IPS-NIHi11 (cell line): ENCODE measurements around the gene ENTPD8.

Source experiments
- DNase-seq: peaks from one replicate; pipeline ENCODE4 v3.0.0; 2012; ENCODE audit warnings: mixed read lengths, low spot score

Gene ENTPD8, protein sequence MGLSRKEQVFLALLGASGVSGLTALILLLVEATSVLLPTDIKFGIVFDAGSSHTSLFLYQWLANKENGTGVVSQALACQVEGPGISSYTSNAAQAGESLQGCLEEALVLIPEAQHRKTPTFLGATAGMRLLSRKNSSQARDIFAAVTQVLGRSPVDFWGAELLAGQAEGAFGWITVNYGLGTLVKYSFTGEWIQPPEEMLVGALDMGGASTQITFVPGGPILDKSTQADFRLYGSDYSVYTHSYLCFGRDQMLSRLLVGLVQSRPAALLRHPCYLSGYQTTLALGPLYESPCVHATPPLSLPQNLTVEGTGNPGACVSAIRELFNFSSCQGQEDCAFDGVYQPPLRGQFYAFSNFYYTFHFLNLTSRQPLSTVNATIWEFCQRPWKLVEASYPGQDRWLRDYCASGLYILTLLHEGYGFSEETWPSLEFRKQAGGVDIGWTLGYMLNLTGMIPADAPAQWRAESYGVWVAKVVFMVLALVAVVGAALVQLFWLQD

DNA sequence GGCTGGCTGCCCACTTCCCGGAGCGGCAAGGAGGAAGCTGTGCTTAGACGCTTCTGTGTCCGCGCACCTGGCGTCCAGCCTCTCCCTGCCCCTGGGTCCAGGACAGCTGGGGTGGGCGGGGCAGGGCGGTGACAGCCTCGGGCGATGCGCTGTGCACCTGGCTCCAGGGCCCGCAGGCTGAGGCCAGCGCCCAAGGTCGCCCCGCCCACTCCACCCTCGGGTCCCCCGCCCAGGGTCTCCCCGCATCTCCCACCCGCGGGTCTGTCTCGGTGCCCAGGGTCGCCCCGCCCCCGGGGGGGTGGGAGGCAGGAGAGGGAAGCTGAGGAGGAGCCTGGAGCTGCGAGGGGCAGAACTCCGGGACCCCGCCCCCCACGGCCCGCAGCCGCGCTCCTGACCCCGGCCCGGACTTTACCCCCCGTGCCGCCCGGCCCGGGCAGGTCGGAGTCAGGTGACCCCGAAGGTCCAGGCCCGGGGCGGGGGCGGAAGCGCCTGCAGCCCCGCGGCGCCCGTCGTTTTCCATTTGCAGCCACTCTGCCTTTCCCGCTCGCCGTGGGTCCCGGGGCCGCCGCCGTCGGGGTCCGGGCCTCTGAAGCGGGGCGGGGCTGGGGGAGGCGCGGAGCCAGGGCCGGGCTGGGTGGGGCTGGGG lies at the start of gene ENTPD8:
Gene ENTPD8, minus strand, starts transcription at position 69 of the 646 bp plus-strand sequence. CDS start 3,072 bp downstream, outside the sequence.
- peak; percentile 96 for DNase-seq

DNA sequence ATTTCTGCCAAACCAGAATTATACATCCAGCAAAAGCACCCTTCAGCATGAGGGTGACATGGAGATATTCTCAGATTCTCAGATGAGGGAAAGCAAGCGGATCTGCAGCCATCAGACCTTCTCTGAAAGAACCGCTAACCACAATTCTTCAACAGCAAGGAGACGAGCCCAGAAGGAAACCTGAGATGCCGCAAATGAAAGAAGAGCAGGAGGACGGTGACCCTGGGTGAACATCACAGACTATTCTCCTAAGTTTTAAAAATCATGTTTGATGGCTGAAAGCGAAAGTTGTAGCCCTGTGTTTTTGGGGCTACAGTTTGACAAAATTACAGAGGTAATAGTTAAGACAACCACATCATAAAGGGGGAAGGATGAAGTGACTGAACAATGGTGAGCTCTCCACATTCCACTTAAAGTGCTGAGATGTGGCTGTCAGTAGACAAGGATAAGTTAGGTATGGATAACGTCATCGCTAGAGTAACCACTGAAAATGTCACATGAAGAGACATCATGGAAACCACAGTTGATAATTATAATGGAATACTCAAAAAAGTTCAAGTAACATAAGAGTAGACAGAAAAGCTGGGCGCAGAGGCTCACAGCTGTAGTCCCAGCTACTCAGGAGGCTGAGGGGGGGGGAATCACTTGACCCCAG lies 49.5 kb upstream of the ENTPD8 start:
- DNase-seq, result no peak

DNA sequence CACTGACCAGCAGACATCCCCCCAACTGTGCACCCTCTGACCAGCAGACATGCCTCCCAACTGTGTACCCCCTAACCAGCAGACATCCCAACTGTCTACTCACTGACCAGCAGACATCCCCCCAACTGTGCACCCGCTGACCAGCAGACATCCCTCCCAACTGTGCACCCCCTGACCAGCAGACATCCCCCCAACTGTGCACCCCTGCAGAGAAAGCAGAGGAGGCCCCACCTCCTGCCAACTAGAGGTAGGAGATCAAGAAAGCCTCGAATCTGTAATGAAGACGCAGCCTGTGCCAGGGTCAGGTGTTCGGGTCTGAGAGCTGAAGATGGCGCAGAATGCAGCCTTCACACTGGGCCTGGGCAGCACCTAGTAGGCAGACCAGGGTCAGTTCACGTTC lies 47.7 kb upstream of the ENTPD8 start:
- DNase-seq, result no peak

DNA sequence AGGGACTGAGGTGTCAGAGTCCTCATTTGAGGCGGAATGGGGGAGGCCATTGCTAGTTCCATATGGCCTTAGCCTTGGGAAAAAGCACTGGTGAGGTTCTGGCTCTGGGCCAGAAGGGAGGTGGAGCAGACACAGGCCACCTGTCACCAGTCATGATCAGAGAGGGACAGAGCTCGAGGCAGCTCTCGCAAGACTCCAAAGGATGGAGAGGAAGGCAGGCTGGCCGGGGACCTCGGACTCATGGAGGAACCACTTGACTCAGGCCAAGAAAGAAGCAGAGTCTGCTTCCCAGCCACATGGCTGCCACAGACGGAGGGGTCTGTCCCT lies 47.1 kb upstream of the ENTPD8 start:
- DNase-seq, result no peak

DNA sequence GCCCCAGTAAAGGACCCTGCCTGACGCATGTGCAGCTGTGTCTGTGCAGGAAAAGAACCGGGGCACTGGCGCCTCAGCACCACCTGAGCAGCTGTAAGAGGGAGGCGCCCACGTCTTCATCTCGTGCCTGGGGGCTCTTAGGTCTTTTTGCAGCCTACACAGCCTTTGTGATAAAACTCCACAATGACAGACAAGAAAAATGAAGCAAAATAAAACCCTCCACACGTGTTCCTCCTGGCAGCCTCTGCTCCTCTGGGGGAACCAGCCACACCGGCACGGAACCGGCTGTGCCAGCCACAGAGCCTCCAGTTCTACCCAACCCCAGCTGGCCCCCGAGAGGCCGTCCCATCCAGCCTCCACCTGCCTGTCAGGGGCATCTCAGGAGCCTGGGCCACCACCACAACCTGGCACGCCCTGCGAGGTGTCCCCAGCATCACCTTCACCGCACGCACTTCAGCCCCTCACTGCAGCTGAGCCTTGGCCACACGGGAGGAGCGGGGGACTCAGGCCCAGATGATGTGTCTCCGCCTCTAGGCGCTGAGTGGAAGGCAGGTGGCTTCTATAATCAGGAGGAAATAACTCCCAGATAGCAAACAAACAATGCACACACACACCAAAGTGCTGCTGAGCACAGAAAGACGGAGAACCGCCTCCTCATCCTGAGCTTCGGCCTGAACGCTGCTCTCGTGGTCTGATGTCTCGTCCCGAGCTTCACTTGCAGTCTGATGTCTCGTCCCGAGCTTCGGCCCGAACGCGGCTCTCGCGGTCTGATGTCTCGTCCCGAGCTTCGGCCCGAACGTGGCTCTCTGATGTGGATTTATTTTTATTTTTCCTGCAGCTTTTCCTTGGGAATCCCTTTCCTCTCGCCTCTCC lies 46.5 kb upstream of the ENTPD8 start:
- no peak for DNase-seq

DNA sequence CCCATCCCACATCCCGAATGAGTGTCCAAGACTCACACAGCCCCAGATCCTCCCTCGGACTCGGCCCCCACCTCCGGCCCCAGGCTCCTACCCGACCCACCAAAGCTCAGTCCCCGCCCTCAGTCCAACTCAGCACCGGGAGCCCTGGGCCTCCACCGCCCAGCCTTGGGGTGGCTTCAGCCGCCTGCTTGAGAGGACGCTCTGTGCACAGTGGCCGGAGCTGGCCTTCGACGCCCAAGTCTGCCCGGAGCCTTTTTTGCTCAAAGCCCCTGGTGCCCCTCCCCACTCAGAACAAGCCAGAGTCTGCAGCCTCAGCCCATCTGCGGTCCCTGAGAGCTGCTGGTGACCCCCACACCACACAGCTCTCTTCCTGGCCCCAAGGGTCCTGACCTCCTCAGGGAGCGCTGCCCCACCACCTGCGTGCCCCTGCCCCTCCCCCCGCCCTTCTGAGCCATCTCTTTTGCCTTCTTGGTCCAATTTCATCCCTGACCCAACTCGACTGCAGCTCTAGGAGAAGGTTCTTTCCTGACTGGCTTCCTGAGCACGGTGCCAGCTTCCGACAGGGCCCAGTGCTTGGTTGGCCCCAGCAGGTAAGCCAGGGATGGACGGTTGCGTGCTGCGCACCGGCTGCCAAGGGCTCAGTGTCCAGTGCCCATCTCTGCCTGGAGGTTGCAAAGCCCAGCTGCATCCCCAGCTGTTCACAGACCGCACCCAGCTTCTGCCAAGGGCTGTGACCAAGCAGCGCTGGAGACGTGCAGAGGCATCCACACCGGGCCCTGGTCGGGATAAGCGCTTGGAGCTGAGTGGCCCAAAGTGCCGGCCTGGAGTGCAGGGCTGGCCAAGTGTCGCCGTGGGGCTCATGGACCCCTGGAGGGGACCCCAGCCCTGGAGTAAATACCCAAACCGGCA lies 45.6 kb upstream of the ENTPD8 start:
- no peak for DNase-seq

DNA sequence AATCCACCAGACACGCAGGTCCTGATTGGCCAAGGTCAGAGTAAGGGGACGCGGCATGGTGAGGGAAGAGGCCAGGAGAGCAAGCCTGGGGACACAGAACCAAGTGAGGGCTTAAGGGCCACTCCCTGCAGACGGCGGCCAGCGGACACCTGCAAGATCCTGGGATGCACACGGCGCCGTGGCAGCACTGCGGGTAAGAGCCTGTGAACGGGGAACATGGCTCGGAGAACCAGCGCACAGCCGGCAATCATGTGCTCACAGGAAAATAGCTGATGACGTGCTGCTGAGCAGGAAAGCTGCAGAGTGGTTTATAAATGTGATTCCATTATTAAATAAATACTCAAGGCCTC lies 45.0 kb upstream of the ENTPD8 start:
- DNase-seq, result no peak

DNA sequence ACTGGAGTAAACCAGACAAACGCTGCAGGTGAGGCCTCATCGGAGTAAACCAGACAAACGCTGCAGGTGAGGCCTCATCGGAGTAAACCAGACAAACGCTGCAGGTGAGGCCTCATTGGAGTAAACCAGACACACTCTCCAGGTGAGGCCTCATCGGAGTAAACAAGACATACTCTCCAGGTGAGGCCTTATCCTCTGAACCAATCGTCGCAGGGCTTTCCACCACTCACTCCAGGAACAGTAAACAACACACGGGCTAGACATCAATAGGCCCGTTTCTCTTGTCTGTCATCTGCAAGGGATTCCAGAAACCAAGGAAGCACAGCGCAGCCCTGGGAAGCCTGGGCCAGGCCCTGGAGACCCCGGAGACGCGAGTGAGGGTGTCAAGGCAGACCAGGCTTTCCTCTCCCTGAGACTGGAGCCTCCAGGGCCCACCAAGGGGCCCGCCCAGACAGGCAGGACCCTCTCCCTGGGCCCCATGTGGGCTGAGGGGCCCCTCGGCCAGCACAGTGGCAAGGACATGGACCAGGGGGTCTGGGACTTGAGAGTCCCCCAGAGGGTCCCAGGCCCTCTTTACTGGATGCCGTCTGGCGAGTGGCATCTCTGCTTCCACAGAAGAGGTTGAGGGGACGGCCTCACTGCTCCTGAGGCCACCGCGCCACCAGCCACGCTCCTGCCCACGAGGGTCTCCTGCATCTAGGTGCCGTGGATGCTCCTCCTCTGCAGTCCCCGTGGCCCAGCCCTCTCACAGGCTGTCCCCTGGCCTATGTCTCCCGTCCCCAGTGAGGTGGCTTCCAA lies 44.4 kb upstream of the ENTPD8 start:
- no peak for DNase-seq

DNA sequence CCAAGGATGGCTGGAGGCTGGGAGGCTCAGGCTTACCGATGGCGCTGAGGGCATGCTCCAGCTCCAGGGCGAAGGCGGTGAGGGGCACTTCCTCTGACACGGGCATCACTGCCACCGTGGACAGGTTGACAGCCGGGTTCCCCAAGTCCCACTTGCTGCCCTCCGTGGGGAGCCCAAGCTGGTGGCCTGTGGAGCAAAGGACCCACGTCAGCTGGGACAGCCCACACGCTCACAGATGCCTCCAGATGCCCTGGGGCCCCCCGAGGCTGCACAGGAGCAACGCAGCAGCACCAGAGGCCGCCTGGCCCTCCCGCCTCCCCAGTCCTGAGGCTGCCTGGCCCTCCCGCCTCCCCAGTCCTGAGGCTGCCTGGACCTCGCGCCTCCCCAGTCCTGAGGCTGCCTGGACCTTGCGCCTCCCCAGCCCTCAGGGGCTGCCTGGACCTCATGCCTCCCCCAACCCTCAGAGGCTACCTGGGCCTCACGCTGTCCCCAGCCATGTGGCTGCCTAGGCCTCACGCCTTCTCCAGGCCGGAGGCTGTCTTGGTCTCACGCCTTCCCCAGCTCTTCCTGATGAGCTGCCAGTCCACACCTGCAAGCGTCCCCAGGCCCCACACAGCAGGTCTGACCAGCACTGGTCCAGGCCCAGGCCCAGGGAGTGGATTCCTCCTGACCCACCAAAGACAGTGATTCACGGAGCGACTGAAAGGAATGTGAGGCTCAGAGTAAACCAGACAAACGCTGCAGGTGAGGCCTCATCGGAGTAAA lies 43.6 kb upstream of the ENTPD8 start:
- no peak for DNase-seq

DNA sequence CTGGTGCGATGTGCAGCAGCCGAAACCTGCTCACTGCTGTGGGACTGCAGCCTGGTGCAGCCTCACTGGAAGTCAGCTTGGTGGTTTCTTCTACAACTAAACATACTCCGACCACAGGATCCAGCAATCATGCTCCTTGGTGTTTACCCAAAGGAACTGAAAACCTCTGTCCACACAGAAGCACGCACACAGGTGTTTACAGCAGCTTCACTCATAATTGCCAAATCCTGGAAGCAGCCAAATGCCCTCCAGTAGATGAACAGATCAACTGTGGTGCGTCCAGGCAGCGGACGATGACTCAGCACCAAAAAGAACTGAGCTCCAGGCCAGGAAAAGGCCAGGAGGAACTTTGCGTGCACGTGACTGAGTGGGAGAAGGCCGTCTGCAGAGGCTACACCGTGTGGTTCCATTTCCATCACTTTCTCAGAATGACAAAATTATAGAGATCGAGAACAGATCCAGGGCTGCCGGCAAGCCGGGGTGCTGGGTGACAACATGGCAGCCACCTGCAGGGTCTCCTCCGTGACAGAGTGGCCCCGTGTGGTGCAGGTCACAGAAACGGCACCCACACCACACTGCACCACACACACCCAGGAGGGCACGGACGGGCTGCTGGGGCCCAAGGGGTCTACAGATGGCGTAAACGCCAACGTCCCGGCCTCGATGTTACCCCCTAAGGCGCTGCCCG lies 41.1 kb upstream of the ENTPD8 start:
- no peak for DNase-seq

DNA sequence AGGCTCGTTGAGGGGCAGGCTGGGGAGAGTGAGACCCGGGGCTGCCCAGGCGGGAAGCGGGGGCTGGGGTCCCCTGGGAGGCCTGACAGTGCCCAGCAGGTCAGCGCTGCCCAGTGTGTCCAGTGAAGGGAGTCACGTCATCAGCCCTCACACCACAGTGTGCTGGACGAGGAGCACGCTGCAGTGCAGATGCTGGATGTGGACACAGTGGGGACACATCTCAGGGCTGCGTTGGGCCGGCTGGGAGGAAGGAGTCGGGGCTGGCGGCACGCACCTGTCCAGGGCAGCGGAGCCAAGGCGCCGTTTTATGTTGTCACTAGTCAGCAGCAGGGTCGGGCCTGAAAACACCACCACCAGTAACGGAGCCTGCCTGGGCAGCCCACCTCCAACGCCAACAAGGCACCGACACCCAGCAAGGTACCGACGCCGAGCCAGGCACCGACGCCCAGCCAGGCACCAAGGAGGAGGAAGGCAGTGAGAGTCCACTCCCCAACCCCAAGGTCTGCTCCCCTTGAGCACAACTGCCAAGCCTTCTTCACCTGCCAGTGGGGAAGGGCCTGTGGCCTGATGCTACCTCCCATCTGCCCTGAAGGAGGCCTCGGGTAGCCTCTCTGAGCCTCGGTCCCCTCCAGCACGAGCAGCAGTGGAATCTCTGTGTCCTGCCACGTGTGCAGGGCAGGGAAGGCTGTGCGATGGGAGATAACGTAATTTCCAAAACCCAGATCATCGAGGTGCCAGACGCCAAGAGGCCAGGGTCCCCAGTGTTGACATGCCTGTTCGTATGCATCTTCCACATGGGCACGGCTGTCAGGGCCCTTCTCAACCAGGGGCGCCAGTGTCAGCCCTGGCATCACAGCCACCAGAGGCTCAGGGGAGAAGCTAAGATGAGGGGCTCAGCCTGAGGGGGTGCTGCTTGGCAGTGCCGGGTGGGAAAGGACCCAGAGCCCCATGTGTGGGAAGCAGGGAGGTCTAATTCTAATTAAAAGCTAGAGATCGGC lies 39.8 kb upstream of the ENTPD8 start:
- DNase-seq, result no peak

DNA sequence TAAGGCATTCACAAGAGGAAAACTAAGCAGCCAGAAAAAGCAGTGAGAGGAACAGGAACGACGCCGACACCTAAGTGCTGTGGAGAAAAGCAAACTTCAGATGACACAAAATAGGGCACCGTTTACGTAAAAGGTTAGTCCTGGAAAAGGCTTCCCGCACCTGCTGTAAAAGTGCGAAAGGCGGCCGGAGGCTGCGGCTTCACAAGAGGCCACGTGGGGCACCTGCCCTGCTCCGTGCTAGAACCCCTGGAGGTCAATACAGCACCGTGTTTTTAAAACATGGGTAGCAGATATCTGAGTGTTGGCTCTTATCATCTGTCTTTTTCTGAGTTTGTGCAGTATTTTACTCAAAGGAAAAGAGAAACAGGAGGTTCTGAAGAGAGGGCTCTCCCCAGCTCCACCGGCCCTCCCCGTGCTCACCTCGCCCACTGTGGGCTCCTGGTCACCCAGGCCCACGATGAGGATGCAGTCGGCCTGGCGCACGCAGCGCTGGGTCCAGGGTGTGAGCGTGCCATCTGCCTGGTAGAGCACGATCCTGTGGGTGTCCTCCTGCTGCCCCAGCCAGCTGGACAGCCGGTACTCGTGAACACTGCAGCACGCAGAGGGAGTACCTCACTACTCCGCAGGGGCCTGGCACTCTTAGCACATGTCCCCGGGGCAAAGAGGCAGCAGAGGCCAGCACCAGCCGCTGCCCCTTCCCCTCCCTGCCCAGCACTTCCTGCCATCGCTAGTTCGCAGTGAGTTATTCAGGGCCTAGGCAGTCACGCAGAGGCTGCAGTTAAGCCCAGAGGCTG lies 38.9 kb upstream of the ENTPD8 start:
- no peak for DNase-seq

DNA sequence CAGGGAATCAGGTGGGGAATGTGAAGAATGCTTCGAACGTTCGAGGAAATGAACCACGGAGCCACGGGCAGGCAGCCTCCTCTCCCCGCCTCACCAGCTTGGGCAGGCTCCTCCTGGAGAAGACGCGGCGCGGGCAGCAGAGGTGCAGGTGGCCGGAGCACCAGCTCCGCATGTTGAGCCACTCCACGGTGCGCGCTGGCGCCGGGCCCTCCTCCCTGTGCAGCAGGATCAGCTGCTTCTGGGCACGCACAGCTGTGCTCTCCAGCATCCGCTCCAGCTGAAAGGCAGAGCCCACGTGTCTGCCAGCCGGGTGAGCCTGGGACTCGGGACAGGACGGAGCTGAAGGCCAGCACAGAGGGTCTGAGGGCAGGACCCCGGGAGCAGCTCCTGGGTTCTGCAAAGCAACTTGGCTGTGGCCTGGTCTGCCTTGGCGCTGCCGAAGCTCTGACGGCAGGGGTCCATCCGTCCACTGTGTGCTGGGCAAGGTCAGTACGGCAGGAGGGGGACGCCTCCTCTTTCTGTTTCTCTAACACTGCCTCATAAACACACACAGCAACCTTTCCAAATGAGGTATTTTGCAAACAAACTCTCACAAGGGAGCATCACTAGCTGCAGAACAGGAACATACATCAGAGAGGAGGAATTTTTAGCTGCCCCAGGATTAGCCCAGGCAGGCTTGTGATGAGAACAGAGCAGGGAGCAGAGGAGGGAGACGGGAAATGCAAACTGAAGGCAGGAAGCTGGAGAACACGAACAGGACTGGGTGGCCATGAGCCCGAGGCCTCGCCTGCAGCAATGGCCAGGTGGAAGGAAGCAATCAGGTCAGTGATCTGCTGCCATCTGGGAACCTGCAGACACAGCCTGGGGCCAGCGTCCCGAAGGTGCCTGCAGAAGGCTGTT lies 38.1 kb upstream of the ENTPD8 start:
- DNase-seq, result no peak

DNA sequence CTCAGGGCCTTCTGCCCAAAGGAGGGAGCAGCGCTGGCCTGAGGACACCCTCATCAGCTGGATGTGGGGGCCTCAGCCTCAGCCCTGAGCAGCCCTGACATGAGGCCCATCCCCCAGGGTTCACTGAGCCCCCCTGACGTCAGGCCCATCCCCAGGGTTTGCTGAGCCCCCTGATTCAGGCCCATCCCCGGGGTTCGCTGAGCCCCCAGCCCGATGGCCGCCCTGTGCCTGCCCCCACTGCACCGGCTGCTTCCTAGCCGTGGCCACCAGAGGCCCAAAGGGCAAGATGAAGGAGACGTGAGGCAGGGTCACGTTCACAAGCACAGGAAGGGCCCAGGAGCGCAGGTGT lies 37.4 kb upstream of the ENTPD8 start:
- no peak for DNase-seq

DNA sequence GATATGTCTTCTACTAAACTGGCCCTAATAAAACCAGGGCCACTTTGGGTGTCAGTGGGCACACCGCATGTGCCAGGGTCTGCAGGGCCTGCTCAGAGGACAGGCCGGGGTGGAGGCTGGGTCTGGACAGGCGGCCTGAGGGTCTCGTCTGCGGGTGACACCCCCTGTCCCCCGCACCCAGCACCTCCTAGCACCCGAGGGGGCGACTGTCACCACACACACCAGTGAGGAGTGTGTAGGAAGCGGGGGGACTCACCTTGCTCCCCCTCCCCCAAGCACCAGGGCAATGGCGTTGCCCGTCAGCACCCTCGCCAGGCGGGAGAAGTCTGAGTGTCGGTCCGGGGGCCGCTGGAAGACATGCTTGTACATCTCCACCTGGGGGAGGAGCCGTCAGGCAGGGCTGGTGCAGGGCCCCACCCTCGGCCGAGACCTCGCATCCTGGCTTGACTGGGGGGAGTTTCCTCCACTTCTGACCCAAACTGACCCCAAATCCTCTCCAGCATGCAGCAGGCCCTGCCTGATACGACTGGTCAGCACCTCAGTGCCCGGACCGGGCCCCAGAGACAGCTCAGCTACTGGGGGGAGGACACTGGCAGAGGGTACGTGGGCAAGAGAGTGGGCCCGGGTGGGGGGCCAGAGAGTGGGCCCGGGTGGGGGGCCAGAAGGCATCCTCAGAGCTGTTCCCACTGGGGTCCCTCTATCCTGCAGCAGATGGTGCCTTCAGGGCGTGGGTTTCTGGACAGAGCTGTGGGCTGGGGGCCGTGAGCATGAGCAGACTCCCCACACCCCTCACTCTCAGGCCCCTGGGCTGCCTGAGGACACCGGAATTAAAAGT lies 36.8 kb upstream of the ENTPD8 start:
- no peak for DNase-seq
